ENCODE results near the gene SPATA31E1. TPM values are rescaled to one million over a fixed set of nuclear protein-coding genes. Genes with fewer than 3 reads are reported as not detected.

SPATA31E1 gene
- total and polyA plus RNA-seq, 8 donors, result 0.02 TPM; not detected in 7

DNA sequence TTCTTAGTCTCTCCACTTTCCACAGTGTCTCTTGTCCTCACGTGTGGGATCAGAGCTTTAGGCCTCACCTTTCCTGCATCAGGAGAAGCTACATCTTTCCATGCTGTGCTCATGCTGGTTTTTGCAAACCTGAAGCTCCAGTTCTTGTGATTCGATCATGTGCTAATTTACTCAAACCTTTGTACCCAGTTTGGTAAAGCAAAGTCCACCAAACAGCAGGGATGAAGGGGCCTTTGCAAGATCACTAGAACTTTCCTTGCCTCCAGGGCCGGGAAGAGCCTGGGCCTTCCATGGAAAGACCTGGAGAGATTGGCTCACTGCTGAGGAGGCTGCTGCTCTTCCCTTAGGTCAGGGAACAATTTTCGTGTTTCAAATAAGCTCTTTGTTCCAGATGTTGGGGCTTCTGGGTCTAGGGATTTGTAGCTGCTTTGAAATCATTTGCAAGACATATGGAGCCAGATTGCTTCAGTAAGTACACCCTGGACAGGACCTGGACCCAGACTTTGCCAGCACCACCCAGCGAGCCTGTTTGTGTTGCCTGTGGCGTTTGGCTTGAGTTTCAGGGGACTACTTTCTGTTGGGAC lies 18.7 kb upstream of the SPATA31E1 start:
- no peak overlapping the region for H3K27ac ChIP-seq
- ATAC-seq, result no peak
- intact Hi-C loops (cut with DNase I), result no loop called here
- no peaks in the 10 kb centered on the region for H3K27me3 ChIP-seq
- no peak for DNase-seq
- no peaks in the 10 kb centered on the region for H3K36me3 ChIP-seq
- WGBS, 2 donors, result 80 to 87% methylated on average over 6 of the region's 6 CpGs
- H3K9me3 ChIP-seq, result no peaks in the 10 kb centered on the region
- TF ChIP-seq, protein P1, sequence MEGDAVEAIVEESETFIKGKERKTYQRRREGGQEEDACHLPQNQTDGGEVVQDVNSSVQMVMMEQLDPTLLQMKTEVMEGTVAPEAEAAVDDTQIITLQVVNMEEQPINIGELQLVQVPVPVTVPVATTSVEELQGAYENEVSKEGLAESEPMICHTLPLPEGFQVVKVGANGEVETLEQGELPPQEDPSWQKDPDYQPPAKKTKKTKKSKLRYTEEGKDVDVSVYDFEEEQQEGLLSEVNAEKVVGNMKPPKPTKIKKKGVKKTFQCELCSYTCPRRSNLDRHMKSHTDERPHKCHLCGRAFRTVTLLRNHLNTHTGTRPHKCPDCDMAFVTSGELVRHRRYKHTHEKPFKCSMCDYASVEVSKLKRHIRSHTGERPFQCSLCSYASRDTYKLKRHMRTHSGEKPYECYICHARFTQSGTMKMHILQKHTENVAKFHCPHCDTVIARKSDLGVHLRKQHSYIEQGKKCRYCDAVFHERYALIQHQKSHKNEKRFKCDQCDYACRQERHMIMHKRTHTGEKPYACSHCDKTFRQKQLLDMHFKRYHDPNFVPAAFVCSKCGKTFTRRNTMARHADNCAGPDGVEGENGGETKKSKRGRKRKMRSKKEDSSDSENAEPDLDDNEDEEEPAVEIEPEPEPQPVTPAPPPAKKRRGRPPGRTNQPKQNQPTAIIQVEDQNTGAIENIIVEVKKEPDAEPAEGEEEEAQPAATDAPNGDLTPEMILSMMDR (IDR thresholded peaks at IDR 0.05), result no peak
- no peak overlapping the region for H3K4me3 ChIP-seq
- no peak for FAIRE-seq
- no peaks in the 10 kb centered on the region for H3K4me1 ChIP-seq

DNA sequence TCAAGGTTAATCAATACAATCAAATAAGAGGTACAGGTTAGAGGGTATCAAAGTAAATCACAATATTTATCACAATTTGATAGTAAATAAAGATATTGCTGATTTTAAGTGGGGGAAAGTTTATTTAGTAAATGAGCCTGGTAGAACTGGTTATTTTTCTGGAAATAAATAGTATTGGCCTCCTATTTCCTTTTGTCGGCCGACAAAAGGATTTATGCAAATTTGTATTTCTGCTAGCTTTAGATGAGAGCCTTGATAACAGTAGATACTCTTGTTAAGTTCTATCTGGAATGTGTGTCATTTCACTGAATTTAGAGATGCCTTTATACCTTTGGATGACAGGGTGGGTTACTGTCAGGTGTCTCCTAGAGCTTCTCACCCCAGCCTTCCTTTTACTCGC lies 17.8 kb upstream of the SPATA31E1 start:
- Histone ChIP-seq H3K4me3 (no peak overlapping the region), H3K4me1 (no peaks in the 10 kb centered on the region), H3K9me3 (no peaks in the 10 kb centered on the region), H3K36me3 (no peaks in the 10 kb centered on the region), H3K27ac (no peak overlapping the region), H3K27me3 (no peaks in the 10 kb centered on the region)
- FAIRE-seq, result no peak
- intact Hi-C loops (cut with DNase I), result no loop called here
- no peak for DNase-seq
- TF ChIP-seq, protein P1 (IDR thresholded peaks at IDR 0.05), result no peak
- WGBS, 2 donors, result 80 to 84% methylated on average over 3 of the region's 3 CpGs
- ATAC-seq, result no peak

DNA sequence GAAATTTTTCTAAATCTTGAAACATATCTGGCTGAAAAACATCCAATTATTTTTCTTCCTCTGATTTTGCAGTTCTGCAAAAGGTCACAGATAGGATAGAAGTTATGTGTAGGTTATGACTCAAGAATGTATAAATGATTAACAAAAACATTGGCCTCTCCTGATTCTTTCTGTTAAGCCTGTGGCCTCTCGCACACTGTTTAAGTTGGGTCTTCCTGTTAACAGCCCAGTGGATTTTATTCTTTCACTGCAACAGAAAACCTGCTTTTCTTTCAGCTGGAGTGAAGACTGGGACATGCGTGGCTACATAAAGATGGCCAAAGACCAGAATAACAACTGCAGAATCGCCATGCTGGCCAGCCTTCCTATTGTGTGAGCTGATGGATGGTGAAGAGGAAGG lies 17.1 kb upstream of the SPATA31E1 start:
- no peaks in the 10 kb centered on the region for H3K9me3 ChIP-seq
- WGBS, 2 donors, result 65 to 73% methylated on average over 3 of the region's 3 CpGs
- no peak for DNase-seq
- ATAC-seq, result no peak
- no peaks in the 10 kb centered on the region for H3K27me3 ChIP-seq
- TF ChIP-seq, protein P1 (IDR thresholded peaks at IDR 0.05), result no peak
- no peak for FAIRE-seq
- H3K4me1 ChIP-seq, result no peaks in the 10 kb centered on the region
- no peak overlapping the region for H3K27ac ChIP-seq
- no peaks in the 10 kb centered on the region for H3K36me3 ChIP-seq
- intact Hi-C loops (cut with DNase I), result no loop called here
- no peak overlapping the region for H3K4me3 ChIP-seq

DNA sequence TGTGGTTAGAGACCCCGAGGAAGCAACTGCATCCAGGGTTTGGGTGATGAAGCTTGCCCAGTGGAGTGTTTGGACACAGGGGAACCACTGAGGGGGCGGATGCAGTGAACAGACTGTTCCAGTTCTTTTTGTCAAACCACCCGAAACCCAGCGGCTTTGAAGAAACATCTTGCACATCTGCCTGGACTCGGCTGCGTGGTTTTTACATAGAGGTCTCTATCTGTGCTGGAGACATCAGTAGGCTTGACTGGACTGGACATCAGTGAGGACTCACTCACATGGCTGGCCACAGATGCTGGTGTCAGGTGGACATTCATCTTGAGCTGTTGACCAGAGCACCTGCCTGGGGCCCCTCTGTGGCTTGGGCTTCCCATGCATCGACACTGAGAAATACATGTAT lies 15.3 kb upstream of the SPATA31E1 start:
- Histone ChIP-seq H3K4me1 (no peaks in the 10 kb centered on the region), H3K9me3 (no peaks in the 10 kb centered on the region), H3K27ac (no peak overlapping the region), H3K27me3 (no peaks in the 10 kb centered on the region), H3K4me3 (no peak overlapping the region), H3K36me3 (no peaks in the 10 kb centered on the region)
- no peak for FAIRE-seq
- no peak for DNase-seq
- TF ChIP-seq, protein P1 (IDR thresholded peaks at IDR 0.05), result no peak
- no peak for ATAC-seq
- intact Hi-C loops (cut with DNase I), result no loop called here
- 77 to 90% methylated on average over 7 of the region's 7 CpGs for WGBS, 2 donors

DNA sequence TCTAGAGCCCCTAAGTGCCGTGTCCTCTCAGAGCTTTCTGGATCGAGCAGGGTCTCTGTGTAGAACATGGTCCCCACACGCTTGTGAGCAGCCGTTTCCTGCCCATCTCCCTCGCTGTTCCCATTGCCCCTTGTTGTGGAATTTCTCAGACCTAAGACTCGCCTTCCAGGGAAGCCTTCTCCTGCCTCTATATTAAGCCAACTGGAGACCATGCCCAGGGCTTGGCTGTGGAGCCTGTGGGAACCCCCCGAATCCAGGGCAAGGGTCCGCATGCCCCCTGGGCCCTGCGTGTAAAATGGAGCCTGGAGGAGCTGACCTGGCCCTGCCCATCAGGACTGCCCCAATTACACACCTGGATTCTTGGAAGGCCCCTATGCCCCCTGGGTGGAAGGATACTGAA lies 14.5 kb upstream of the SPATA31E1 start:
- no peak overlapping the region for H3K27ac ChIP-seq
- DNase-seq (no peak), FAIRE-seq (no peak), ATAC-seq (no peak)
- H3K9me3 ChIP-seq, result no peaks in the 10 kb centered on the region
- WGBS, 2 donors, result 94 to 99% methylated on average over 9 of the region's 9 CpGs
- H3K4me3 ChIP-seq, result no peak overlapping the region
- intact Hi-C loops (cut with DNase I), result no loop called here
- no peaks in the 10 kb centered on the region for H3K36me3 ChIP-seq
- H3K27me3 ChIP-seq, result no peaks in the 10 kb centered on the region
- TF ChIP-seq, protein P1 (IDR thresholded peaks at IDR 0.05), result no peak
- H3K4me1 ChIP-seq, result no peaks in the 10 kb centered on the region

Data from pancreas (tissue), 10 donors.